Liver (tissue), 9 donors: ENCODE results near the gene RERE. TPM values are rescaled to one million over a fixed set of nuclear protein-coding genes. Genes with fewer than 3 reads are reported as not detected.
A peak's percentile ranks its signal among the peaks of the same experiment; 100 is the strongest.

Experiments used
- DNase-seq: peaks from one replicate; pipeline ENCODE4 v3.0.0-alpha.2; 2017; ENCODE audit warnings: low spot score
- H3K27ac ChIP-seq, 2 donors: one replicate each; pipeline ENCODE4 v1.7.0; 2013; ENCODE audit warnings: inconsistent platforms in 2 of 2, low read length in 2 of 2, control low read depth in 1 of 2, low read depth in 1 of 2, mild to moderate bottlenecking in 1 of 2
- H3K27me3 ChIP-seq, 4 donors: one replicate each; pipeline versions ENCODE4 v1.6.1 to v1.7.0; 2013; ENCODE audit warnings: low read length in 3 of 4, inconsistent platforms in 1 of 4, mild to moderate bottlenecking in 1 of 4, moderate library complexity in 1 of 4; ENCODE audit not compliant: control insufficient read depth in 4 of 4, insufficient read depth in 4 of 4
- H3K36me3 ChIP-seq, 4 donors: one replicate each; pipeline versions ENCODE4 v1.6.1 to v1.7.0; 2013; ENCODE audit warnings: low read length in 3 of 4, mild to moderate bottlenecking in 3 of 4, low read depth in 1 of 4, moderate library complexity in 1 of 4; ENCODE audit not compliant: control insufficient read depth in 4 of 4, insufficient read depth in 3 of 4
- H3K4me1 ChIP-seq, 4 donors: one replicate each; pipeline versions ENCODE4 v1.6.1 to v1.7.0; 2013; ENCODE audit warnings: low read length in 3 of 4, mild to moderate bottlenecking in 3 of 4, moderate library complexity in 1 of 4; ENCODE audit not compliant: control insufficient read depth in 4 of 4, insufficient read depth in 4 of 4
- H3K4me3 ChIP-seq, 3 donors: one replicate each; pipeline versions ENCODE4 v1.6.1 to v1.7.0; 2013; ENCODE audit warnings: low read length in 3 of 3, control low read depth in 1 of 3, low read depth in 1 of 3, mild to moderate bottlenecking in 1 of 3
- H3K9ac ChIP-seq, 2 donors: one replicate each; pipeline ENCODE4 v1.7.0; 2013; ENCODE audit warnings: low read length in 2 of 2, mild to moderate bottlenecking in 2 of 2, moderate library complexity in 2 of 2, control low read depth in 1 of 2, low read depth in 1 of 2
- H3K9me3 ChIP-seq, 4 donors: one replicate each; pipeline versions ENCODE4 v1.6.1 to v1.7.0; 2013; ENCODE audit warnings: low read length in 3 of 4; ENCODE audit not compliant: control insufficient read depth in 4 of 4
- ATF3 ChIP-seq: IDR thresholded peaks from 2 replicates; pipeline ENCODE4 v1.6.1; 2016; ENCODE audit warnings: antibody characterized with exemption
- EGR1 ChIP-seq, 2 donors: IDR thresholded peaks; 2 replicates each; pipeline ENCODE4 v1.6.1; 2016 to 2018; ENCODE audit warnings: antibody characterized with exemption in 2 of 2, low read depth in 2 of 2
- FOXA1 ChIP-seq: IDR thresholded peaks from 2 replicates; pipeline ENCODE4 v1.6.1; 2016; ENCODE audit warnings: antibody characterized with exemption
- FOXA2 ChIP-seq: IDR thresholded peaks from 2 replicates; pipeline ENCODE4 v1.6.1; 2016; ENCODE audit warnings: antibody characterized with exemption
- GABPA ChIP-seq, 2 donors: IDR thresholded peaks in 1 of 2; conservative IDR thresholded peaks in 1 of 2; 2 replicates each; pipeline ENCODE4 v1.6.1; 2016; ENCODE audit warnings: antibody characterized with exemption in 2 of 2, mild to moderate bottlenecking in 1 of 2, moderate library complexity in 1 of 2
- HNF4A ChIP-seq, 2 donors: conservative IDR thresholded peaks; 2 replicates each; pipeline ENCODE4 v1.6.1; 2016; ENCODE audit warnings: antibody characterized with exemption in 2 of 2, mild to moderate bottlenecking in 2 of 2
- HNF4G ChIP-seq: IDR thresholded peaks from 2 replicates; pipeline ENCODE4 v1.6.1; 2016; ENCODE audit warnings: antibody characterized with exemption
- JUND ChIP-seq, 2 donors: IDR thresholded peaks; 2 replicates each; pipeline ENCODE4 v1.6.1; 2016; ENCODE audit warnings: antibody characterized with exemption in 2 of 2
- NR2F2 ChIP-seq: IDR thresholded peaks from 2 replicates; pipeline ENCODE4 v1.6.1; 2016; ENCODE audit warnings: antibody characterized with exemption
- RAD21 ChIP-seq, 2 donors: IDR thresholded peaks; 2 replicates each; pipeline ENCODE4 v1.6.1; 2016; ENCODE audit warnings: antibody characterized with exemption in 2 of 2, mild to moderate bottlenecking in 2 of 2
- REST ChIP-seq: IDR thresholded peaks from 2 replicates; pipeline ENCODE4 v1.6.1; 2016; ENCODE audit warnings: antibody characterized with exemption, mild to moderate bottlenecking
- RXRA ChIP-seq, 2 donors: IDR thresholded peaks; 2 replicates each; pipeline ENCODE4 v1.6.1; 2017 to 2018; ENCODE audit warnings: antibody characterized with exemption in 2 of 2, mild to moderate bottlenecking in 1 of 2
- SP1 ChIP-seq: IDR thresholded peaks from 2 replicates; pipeline ENCODE4 v1.6.1; 2018; ENCODE audit warnings: antibody characterized with exemption, mild to moderate bottlenecking
- TAF1 ChIP-seq: conservative IDR thresholded peaks from 2 replicates; pipeline ENCODE4 v1.6.1; 2016; ENCODE audit warnings: antibody characterized with exemption, mild to moderate bottlenecking
- YY1 ChIP-seq: IDR thresholded peaks from 2 replicates; pipeline ENCODE4 v1.6.1; 2016; ENCODE audit warnings: antibody characterized with exemption, mild to moderate bottlenecking
- WGBS: extraction: QIAGEN DNeasy Blood & Tissue Kit; methylation state at CpG from one replicate; pipeline ENCODE4 v1.1.7; 2013; 5-methylcytosine and 5-hydroxymethylcytosine counted together
- polyA plus RNA-seq, 2 donors: library from polyadenylated mRNA; stranded (reverse) in 1 of 2; unstranded in 1 of 2; fragments of 200-250 nt in 1 of 2; fragments of >200 nt in 1 of 2; fragmentation: Nextera tagmentation in 1 of 2; extraction: Ambion mirVana in 1 of 2; gene quantifications; one replicate each; pipeline versions ENCODE4 v1.2.1 to v1.2.3, GENCODE V29; 2013 to 2015
- total RNA-seq, 2 donors: library from RNA; depleted of rRNA; stranded (reverse); fragments of >200 nt; gene quantifications; one replicate each; pipeline ENCODE4 v1.2.3, GENCODE V29; 2014
- TF ChIP-seq, protein P1 (sequence below): IDR thresholded peaks from 2 replicates; pipeline ENCODE4 v1.6.1; 2016; ENCODE audit warnings: antibody characterized with exemption
- TF ChIP-seq, protein P2 (sequence below): fragments of 150-350 bp; IDR thresholded peaks from 2 replicates; pipeline ENCODE4 v1.5.1; 2017; ENCODE audit warnings: improper control_type of control experiment, low read depth, low read length; ENCODE audit not compliant: missing input control
- TF ChIP-seq, protein P3 (sequence below): IDR thresholded peaks from 2 replicates; pipeline ENCODE4 v1.6.1; 2016; ENCODE audit warnings: antibody characterized with exemption
- donor health status: healthy.
- donor health status: healthy.
- donor health status: healthy.
- donor health status: healthy.
- donor health status: healthy.

The RERE gene
- total and polyA plus RNA-seq, 4 donors: 9.8 to 49.1 (median 24.8) TPM

DNA sequence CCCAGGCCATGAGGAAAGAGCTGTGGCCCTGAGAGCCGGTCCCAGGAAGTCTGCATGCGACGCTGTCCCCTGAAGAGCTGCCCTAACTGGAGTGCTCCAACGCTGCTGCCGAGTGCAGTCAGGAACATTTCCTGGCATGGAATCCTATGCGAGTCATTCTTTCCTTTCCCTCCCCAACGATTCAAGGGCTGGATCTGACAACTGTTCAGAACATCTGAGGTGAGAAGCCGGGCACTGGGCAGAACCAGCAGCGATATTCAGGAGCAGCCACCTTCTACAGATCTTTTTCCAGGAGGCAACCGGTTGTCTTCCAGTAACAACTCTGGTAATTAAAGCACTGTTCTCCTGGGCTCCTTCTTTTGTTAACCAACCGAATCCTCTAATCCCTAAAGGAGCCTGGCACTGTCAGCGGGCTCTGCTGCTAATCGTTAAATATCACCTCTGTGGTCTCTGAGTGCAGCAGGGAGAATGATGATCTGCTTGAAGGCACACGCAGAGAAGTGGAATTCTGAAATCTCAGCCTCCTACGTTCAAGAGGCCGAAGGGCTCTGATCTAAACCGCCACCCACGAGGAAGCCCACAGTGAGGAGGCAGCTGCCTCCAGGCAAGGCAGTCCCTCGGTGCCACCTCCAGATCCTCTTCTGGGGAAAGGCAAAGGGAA, 443.7 kb downstream of the RERE start:
- H3K36me3 ChIP-seq: no peaks in the 10 kb centered on the region
- TF ChIP-seq, protein P1, sequence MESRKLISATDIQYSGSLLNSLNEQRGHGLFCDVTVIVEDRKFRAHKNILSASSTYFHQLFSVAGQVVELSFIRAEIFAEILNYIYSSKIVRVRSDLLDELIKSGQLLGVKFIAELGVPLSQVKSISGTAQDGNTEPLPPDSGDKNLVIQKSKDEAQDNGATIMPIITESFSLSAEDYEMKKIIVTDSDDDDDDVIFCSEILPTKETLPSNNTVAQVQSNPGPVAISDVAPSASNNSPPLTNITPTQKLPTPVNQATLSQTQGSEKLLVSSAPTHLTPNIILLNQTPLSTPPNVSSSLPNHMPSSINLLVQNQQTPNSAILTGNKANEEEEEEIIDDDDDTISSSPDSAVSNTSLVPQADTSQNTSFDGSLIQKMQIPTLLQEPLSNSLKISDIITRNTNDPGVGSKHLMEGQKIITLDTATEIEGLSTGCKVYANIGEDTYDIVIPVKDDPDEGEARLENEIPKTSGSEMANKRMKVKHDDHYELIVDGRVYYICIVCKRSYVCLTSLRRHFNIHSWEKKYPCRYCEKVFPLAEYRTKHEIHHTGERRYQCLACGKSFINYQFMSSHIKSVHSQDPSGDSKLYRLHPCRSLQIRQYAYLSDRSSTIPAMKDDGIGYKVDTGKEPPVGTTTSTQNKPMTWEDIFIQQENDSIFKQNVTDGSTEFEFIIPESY: peak; percentile 21
- peak in 1 of 2 donors; percentile 23 for TF ChIP-seq RAD21 (IDR thresholded peaks at IDR 0.05)
- no peak for TF ChIP-seq FOXA1
- TF ChIP-seq HNF4G: no peak
- TF ChIP-seq YY1: peak; percentile 46
- TF ChIP-seq EGR1 (IDR thresholded peaks at IDR 0.05; ENCODE audit: low read depth in 2 of 2): peak in 1 of 2 donors; percentile 93
- no peak for TF ChIP-seq FOXA2
- TF ChIP-seq RXRA (IDR thresholded peaks at IDR 0.05): peak; percentile 36 to 74
- no peak for TF ChIP-seq GABPA (IDR thresholded peaks at IDR 0.05 in 1 of 2, conservative IDR thresholded peaks at IDR 0.05 in 1 of 2)
- TF ChIP-seq, protein P2, sequence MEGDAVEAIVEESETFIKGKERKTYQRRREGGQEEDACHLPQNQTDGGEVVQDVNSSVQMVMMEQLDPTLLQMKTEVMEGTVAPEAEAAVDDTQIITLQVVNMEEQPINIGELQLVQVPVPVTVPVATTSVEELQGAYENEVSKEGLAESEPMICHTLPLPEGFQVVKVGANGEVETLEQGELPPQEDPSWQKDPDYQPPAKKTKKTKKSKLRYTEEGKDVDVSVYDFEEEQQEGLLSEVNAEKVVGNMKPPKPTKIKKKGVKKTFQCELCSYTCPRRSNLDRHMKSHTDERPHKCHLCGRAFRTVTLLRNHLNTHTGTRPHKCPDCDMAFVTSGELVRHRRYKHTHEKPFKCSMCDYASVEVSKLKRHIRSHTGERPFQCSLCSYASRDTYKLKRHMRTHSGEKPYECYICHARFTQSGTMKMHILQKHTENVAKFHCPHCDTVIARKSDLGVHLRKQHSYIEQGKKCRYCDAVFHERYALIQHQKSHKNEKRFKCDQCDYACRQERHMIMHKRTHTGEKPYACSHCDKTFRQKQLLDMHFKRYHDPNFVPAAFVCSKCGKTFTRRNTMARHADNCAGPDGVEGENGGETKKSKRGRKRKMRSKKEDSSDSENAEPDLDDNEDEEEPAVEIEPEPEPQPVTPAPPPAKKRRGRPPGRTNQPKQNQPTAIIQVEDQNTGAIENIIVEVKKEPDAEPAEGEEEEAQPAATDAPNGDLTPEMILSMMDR: no peak
- TF ChIP-seq HNF4A (conservative IDR thresholded peaks at IDR 0.05): peak in 1 of 2 donors; percentile 33
- TF ChIP-seq SP1: peak; percentile 43
- TF ChIP-seq, protein P3, sequence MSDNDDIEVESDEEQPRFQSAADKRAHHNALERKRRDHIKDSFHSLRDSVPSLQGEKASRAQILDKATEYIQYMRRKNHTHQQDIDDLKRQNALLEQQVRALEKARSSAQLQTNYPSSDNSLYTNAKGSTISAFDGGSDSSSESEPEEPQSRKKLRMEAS: peak; percentile 62
- TF ChIP-seq ATF3: peak; percentile 83
- no peak for TF ChIP-seq TAF1
- peak; percentile 55 for TF ChIP-seq NR2F2
- peak; percentile 51 for TF ChIP-seq REST
- TF ChIP-seq JUND (IDR thresholded peaks at IDR 0.05): peak; percentile 97 to 99

More for the DNA sequence above, 443.7 kb downstream of the RERE start:
- Histone ChIP-seq H3K4me1 (peaks cover 20 to 57% (median 52%) of the 10 kb centered on the region in 4 donors), H3K4me3 (no peak overlapping the region), H3K9me3 (no peaks in the 10 kb centered on the region), H3K27ac (peak overlapping the region; percentile 26 to 61), H3K27me3 (no peaks in the 10 kb centered on the region), H3K9ac (no peak overlapping the region)
- WGBS: 49% methylated on average over 19 of the region's 19 CpGs
- no peak for DNase-seq
